BLaER1 (cell line): Measurements from ENCODE around the gene FBXL17.

Source experiments
- H3K27ac ChIP-seq: shearing (Covaris generic); formaldehyde crosslinking; 2 replicates; pipeline ENCODE4 v1.8.1; 2022
- H3K27me3 ChIP-seq: shearing (Covaris generic); formaldehyde crosslinking; 2 replicates; pipeline ENCODE4 v1.8.1; 2022
- H3K36me3 ChIP-seq: shearing (Covaris generic); formaldehyde crosslinking; 2 replicates; pipeline ENCODE4 v1.8.1; 2022
- H3K4me1 ChIP-seq: shearing (Covaris generic); formaldehyde crosslinking; 2 replicates; pipeline ENCODE4 v1.8.1; 2022
- H3K4me2 ChIP-seq: shearing (Covaris generic); formaldehyde crosslinking; 2 replicates; pipeline ENCODE4 v1.8.1; 2022
- H3K4me3 ChIP-seq: shearing (Covaris generic); formaldehyde crosslinking; 2 replicates; pipeline ENCODE4 v1.8.1; 2022
- H3K9ac ChIP-seq: shearing (Covaris generic); formaldehyde crosslinking; 2 replicates; pipeline ENCODE4 v1.8.1; 2022
- H3K9me3 ChIP-seq: shearing (Covaris generic); formaldehyde crosslinking; 2 replicates; pipeline ENCODE4 v1.8.1; 2022
- H4K20me1 ChIP-seq: shearing (Covaris generic); formaldehyde crosslinking; 2 replicates; pipeline ENCODE4 v1.8.1; 2022
- Cebpa-rat ChIP-seq: shearing (Covaris generic); IDR thresholded peaks from 2 replicates; pipeline ENCODE4 v1.8.1; 2022

Gene FBXL17

GRCh38 chr5:108111736-108112135 lies 270.2 kb downstream of the FBXL17 start:
- TF ChIP-seq Cebpa-rat: no peak
- Histone ChIP-seq H3K36me3 (no peaks in the 10 kb centered on the region), H3K4me1 (no peaks in the 10 kb centered on the region), H4K20me1 (no peaks in the 10 kb centered on the region), H3K4me2 (no peak overlapping the region), H3K9me3 (no peaks in the 10 kb centered on the region), H3K27ac (no peak overlapping the region), H3K27me3 (no peaks in the 10 kb centered on the region), H3K9ac (no peak overlapping the region), H3K4me3 (no peak overlapping the region)

- no peak overlapping the region for H3K9ac ChIP-seq
- H4K20me1 ChIP-seq: no peaks in the 10 kb centered on the region
- H3K4me1 ChIP-seq: no peaks in the 10 kb centered on the region
- H3K4me3 ChIP-seq: no peak overlapping the region
- H3K36me3 ChIP-seq: no peaks in the 10 kb centered on the region; the same call in 1 of the 2 replicates
- no peaks in the 10 kb centered on the region for H3K9me3 ChIP-seq
- no peak overlapping the region for H3K4me2 ChIP-seq
- H3K27ac ChIP-seq: no peak overlapping the region
- no peak for TF ChIP-seq Cebpa-rat
- H3K27me3 ChIP-seq: no peaks in the 10 kb centered on the region
Measured at GRCh38 chr5:108109059-108109458, 272.8 kb downstream of the FBXL17 start.

DNA sequence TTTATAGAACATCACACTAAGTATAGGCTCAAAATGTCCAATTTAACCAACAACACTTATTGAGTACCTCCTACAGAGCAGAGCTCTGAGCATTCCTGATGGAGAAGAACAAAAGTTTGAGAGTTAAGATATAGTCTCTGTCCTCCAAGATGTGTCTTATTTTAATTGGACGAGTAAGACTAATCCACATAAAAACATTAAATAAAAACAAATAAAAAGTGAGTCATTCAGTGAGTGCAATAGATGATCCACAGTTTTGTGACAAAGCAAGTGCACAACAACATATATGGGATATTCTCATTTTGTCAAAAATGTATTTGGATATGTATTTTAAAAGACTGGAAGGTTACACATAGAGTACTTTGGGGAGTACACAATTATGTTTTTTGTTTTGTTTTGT lies 277.4 kb downstream of the FBXL17 start:
- Histone ChIP-seq H3K36me3 (no peaks in the 10 kb centered on the region; the same call in 1 of the 2 replicates), H3K4me1 (no peaks in the 10 kb centered on the region), H3K4me2 (no peak overlapping the region), H3K9ac (no peak overlapping the region), H3K27me3 (no peaks in the 10 kb centered on the region), H4K20me1 (no peaks in the 10 kb centered on the region), H3K9me3 (no peaks in the 10 kb centered on the region), H3K27ac (no peak overlapping the region), H3K4me3 (no peak overlapping the region)
- no peak for TF ChIP-seq Cebpa-rat

GRCh38 chr5:108102463-108102862 lies 279.4 kb downstream of the FBXL17 start:
- H3K27me3 ChIP-seq: no peaks in the 10 kb centered on the region

DNA sequence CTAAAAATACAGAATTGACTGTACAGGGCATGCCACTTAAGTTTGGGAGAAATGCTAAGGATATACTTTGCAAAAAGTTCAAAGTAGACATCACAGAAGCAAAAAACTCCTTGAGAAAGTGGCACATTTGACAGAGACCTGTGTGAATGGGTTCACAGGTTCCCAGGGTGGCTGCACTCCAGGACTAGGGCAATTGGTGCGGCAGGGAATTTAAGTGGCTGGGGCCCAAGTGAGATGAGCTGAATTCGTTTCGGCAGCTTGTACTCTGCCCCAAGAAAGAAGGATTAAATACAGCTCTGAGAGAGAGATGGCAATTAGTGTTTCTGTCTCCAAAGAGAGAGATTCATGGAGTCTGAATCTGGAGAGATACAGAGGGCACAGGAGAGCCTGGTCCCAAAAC lies 280.1 kb downstream of the FBXL17 start:
- H3K4me3 ChIP-seq: no peak overlapping the region
- no peaks in the 10 kb centered on the region for H3K4me1 ChIP-seq
- no peak overlapping the region for H3K27ac ChIP-seq
- H4K20me1 ChIP-seq: no peaks in the 10 kb centered on the region
- no peaks in the 10 kb centered on the region for H3K9me3 ChIP-seq
- H3K36me3 ChIP-seq: no peaks in the 10 kb centered on the region; the same call in 1 of the 2 replicates
- TF ChIP-seq Cebpa-rat: no peak
- H3K9ac ChIP-seq: no peak overlapping the region
- no peak overlapping the region for H3K4me2 ChIP-seq
- no peaks in the 10 kb centered on the region for H3K27me3 ChIP-seq

More at GRCh38 chr5:108102463-108102862, 279.4 kb downstream of the FBXL17 start:
- Histone ChIP-seq H3K36me3 (no peaks in the 10 kb centered on the region; the same call in 1 of the 2 replicates), H4K20me1 (no peaks in the 10 kb centered on the region), H3K27ac (no peak overlapping the region), H3K9ac (no peak overlapping the region), H3K9me3 (no peaks in the 10 kb centered on the region), H3K4me1 (no peaks in the 10 kb centered on the region), H3K4me2 (no peak overlapping the region), H3K4me3 (no peak overlapping the region)
- no peak for TF ChIP-seq Cebpa-rat

DNA sequence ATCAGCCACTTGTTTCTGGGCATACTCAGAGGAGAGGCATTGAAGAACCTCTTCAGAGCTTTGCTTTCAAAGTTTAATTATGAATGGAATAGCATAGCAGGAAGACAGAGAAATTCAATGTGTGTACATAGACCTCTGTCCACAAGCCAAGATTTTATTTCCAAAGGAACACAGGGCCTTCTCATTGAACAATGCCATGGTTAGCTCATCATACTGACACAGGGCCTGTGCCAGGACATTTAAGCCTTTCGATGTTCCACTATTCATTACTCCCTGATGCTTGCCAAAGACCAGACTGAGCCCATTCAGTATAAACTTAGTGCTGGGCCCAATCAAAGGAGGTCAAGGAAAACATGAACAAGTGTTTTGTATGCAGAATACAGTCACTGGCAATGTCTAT lies 280.8 kb downstream of the FBXL17 start:
- H3K27me3 ChIP-seq: no peaks in the 10 kb centered on the region
- H3K27ac ChIP-seq: no peak overlapping the region
- no peak overlapping the region for H3K4me3 ChIP-seq
- H4K20me1 ChIP-seq: no peaks in the 10 kb centered on the region
- H3K4me2 ChIP-seq: no peak overlapping the region
- TF ChIP-seq Cebpa-rat: no peak
- no peak overlapping the region for H3K9ac ChIP-seq
- H3K9me3 ChIP-seq: no peaks in the 10 kb centered on the region
- H3K36me3 ChIP-seq: no peaks in the 10 kb centered on the region; the same call in 1 of the 2 replicates
- H3K4me1 ChIP-seq: no peaks in the 10 kb centered on the region

- H3K4me1 ChIP-seq: no peaks in the 10 kb centered on the region
- no peaks in the 10 kb centered on the region for H3K27me3 ChIP-seq
- H3K9me3 ChIP-seq: no peaks in the 10 kb centered on the region
- no peaks in the 10 kb centered on the region for H3K36me3 ChIP-seq
- no peak overlapping the region for H3K4me3 ChIP-seq
- no peak for TF ChIP-seq Cebpa-rat
- no peak overlapping the region for H3K4me2 ChIP-seq
- no peaks in the 10 kb centered on the region for H4K20me1 ChIP-seq
- no peak overlapping the region for H3K27ac ChIP-seq
- no peak overlapping the region for H3K9ac ChIP-seq
Measured at GRCh38 chr5:108094800-108095199, 287.1 kb downstream of the FBXL17 start.

DNA sequence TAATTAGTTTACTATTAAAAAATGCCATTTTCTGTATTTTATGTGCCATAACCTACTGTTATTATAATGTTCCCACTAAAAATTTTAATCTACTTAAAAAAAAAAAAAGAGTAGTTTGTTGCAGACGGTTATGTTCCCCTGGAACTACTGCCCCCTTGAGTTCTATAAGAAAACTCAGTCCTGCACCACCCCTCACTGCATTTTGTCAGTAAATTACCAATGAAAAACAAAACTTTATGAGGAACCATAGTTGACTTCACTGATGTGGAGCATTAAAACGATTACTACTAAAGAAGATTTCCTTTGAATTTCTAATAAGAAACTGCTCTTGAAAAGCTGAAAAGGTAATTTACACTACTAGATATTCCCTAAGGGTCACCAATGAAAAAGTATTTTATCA lies 288.7 kb downstream of the FBXL17 start:
- no peak overlapping the region for H3K9ac ChIP-seq
- no peaks in the 10 kb centered on the region for H3K4me1 ChIP-seq
- H3K27ac ChIP-seq: no peak overlapping the region
- TF ChIP-seq Cebpa-rat: no peak
- H3K27me3 ChIP-seq: no peaks in the 10 kb centered on the region
- no peaks in the 10 kb centered on the region for H3K36me3 ChIP-seq
- no peak overlapping the region for H3K4me2 ChIP-seq
- no peaks in the 10 kb centered on the region for H3K9me3 ChIP-seq
- no peak overlapping the region for H3K4me3 ChIP-seq
- H4K20me1 ChIP-seq: no peaks in the 10 kb centered on the region

DNA sequence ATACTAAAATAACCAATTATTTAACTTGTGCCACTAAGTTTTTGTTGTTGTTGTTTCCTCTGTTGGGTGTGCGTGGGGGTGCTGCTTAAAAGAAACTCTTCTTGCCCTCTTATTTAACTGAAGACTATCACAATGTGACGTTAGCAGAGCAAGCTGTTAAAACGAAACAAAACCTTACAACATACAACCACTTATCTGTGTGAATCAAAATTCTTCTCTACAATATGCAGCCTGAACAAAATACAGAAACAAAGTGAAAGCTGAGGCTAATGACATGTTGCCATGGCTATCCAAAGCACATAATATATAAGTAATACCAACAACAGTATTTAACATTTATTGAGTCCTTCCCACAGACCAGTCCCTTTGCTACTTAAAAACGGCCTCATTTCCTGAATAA lies 291.0 kb downstream of the FBXL17 start:
- no peak overlapping the region for H3K4me3 ChIP-seq
- no peak overlapping the region for H3K9ac ChIP-seq

DNA sequence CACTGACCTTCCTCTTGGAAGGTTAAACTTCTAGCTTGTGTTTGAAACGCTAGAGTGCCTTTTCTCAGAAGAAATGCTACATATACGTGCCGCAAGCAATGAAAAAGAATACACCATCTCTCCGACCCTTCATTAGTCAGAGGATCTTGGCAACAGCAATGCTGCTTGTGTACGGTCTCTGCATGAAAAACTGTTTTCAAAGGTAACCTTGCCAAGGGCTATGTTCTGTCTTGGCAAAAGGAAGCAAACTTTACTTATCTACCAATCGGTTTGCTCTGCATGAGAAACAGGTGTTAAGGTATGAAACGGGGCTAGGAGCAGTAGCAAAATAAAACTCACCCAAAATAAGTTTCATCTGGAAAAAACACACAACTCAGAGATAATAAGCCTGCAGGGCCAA lies 297.8 kb downstream of the FBXL17 start:
- no peak for TF ChIP-seq Cebpa-rat
- no peak overlapping the region for H3K4me2 ChIP-seq
- no peaks in the 10 kb centered on the region for H4K20me1 ChIP-seq
- no peaks in the 10 kb centered on the region for H3K9me3 ChIP-seq
- H3K36me3 ChIP-seq: no peaks in the 10 kb centered on the region
- H3K27me3 ChIP-seq: no peaks in the 10 kb centered on the region
- no peak overlapping the region for H3K27ac ChIP-seq
- no peaks in the 10 kb centered on the region for H3K4me1 ChIP-seq
- H3K4me3 ChIP-seq: no peak overlapping the region
- H3K9ac ChIP-seq: no peak overlapping the region

More for the DNA sequence above, 291.0 kb downstream of the FBXL17 start:
- H3K27me3 ChIP-seq: no peaks in the 10 kb centered on the region
- TF ChIP-seq Cebpa-rat: no peak
- H3K4me2 ChIP-seq: no peak overlapping the region
- H3K4me1 ChIP-seq: no peaks in the 10 kb centered on the region
- no peaks in the 10 kb centered on the region for H3K9me3 ChIP-seq
- no peaks in the 10 kb centered on the region for H3K36me3 ChIP-seq
- no peaks in the 10 kb centered on the region for H4K20me1 ChIP-seq
- H3K27ac ChIP-seq: no peak overlapping the region

- Histone ChIP-seq H3K27me3 (no peaks in the 10 kb centered on the region), H3K9me3 (no peaks in the 10 kb centered on the region), H3K27ac (no peak overlapping the region), H3K4me1 (no peaks in the 10 kb centered on the region), H3K4me3 (no peak overlapping the region), H3K4me2 (no peak overlapping the region), H4K20me1 (no peaks in the 10 kb centered on the region), H3K36me3 (no peaks in the 10 kb centered on the region), H3K9ac (no peak overlapping the region)
- TF ChIP-seq Cebpa-rat: no peak
Measured at GRCh38 chr5:108083232-108083631, 298.7 kb downstream of the FBXL17 start.
